ENCODE measurements around the gene SERTAD1.

The SERTAD1 gene, protein sequence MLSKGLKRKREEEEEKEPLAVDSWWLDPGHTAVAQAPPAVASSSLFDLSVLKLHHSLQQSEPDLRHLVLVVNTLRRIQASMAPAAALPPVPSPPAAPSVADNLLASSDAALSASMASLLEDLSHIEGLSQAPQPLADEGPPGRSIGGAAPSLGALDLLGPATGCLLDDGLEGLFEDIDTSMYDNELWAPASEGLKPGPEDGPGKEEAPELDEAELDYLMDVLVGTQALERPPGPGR

GRCh38 chr19:40425450-40426287, at the start of gene SERTAD1:
Gene SERTAD1 (minus strand): TSS chr19:40425992. CDS start chr19:40423546, 2,446 bp downstream.
- TF ChIP-seq, protein P1, sequence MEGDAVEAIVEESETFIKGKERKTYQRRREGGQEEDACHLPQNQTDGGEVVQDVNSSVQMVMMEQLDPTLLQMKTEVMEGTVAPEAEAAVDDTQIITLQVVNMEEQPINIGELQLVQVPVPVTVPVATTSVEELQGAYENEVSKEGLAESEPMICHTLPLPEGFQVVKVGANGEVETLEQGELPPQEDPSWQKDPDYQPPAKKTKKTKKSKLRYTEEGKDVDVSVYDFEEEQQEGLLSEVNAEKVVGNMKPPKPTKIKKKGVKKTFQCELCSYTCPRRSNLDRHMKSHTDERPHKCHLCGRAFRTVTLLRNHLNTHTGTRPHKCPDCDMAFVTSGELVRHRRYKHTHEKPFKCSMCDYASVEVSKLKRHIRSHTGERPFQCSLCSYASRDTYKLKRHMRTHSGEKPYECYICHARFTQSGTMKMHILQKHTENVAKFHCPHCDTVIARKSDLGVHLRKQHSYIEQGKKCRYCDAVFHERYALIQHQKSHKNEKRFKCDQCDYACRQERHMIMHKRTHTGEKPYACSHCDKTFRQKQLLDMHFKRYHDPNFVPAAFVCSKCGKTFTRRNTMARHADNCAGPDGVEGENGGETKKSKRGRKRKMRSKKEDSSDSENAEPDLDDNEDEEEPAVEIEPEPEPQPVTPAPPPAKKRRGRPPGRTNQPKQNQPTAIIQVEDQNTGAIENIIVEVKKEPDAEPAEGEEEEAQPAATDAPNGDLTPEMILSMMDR (IDR thresholded peaks at IDR 0.05; ENCODE audit: control insufficient read depth, insufficient read depth, low read depth, low read length, missing control alignments) = peak; percentile 63

GRCh38 chr19:40474737-40475136, 48.9 kb upstream of the SERTAD1 start:
- TF ChIP-seq, protein P1 (IDR thresholded peaks at IDR 0.05; ENCODE audit: control insufficient read depth, insufficient read depth, low read depth, low read length, missing control alignments) = no peak
- DNase-seq (ENCODE audit: low read depth) = no peak
- no peak overlapping the region for H3K4me3 ChIP-seq (ENCODE audit: control insufficient read depth, low read depth, low read length)

More at GRCh38 chr19:40425450-40426287, at the start of gene SERTAD1:
- peak; percentile 95 for DNase-seq (ENCODE audit: low read depth)
- H3K4me3 ChIP-seq (ENCODE audit: control insufficient read depth, low read depth, low read length) = peak within 1 kb of the TSS; percentile 90

DNA sequence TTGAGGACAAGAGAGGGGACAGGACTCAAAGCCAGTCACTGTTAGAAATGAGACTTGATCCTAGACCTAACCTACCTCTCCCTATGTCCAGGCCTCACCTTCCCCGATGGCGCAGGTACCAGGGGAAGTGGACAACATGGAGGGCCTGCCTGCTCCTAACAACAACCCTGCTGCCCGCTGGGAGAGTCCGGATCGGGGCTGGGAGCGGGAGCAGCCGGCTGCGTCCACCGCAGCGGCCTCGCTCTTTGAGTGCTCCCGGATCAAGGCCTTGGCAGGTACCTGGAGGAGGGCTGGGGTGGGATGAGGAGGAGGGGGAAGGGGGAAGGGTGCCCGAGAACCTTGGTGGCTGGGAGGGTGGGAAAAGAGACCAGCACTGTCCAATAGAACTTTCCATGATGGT, 46.7 kb upstream of the SERTAD1 start:
- DNase-seq (ENCODE audit: low read depth) = no peak
- TF ChIP-seq, protein P1 (IDR thresholded peaks at IDR 0.05; ENCODE audit: control insufficient read depth, insufficient read depth, low read depth, low read length, missing control alignments) = no peak
- no peak overlapping the region for H3K4me3 ChIP-seq (ENCODE audit: control insufficient read depth, low read depth, low read length)

DNA sequence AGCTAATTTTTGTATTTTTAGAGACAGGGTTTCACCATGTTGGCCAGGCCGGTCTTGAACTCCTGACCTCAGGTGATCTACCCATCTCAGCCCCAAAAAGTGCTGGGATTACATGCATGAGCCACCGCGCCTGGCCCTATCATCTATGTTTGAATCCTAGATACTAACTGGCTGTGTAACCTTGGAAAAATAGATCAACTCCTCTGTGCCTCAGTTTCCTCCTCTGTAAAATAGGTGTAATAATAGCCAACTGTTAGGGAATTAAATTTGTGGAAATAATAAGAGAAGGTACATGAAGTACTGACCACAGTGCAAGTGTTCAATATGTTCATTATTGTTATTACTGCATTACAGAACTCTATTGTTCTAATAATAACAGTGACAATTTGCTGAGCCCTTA, 45.3 kb upstream of the SERTAD1 start:
- no peak overlapping the region for H3K4me3 ChIP-seq (ENCODE audit: control insufficient read depth, low read depth, low read length)
- TF ChIP-seq, protein P1 (IDR thresholded peaks at IDR 0.05; ENCODE audit: control insufficient read depth, insufficient read depth, low read depth, low read length, missing control alignments) = no peak
- no peak for DNase-seq (ENCODE audit: low read depth)

GRCh38 chr19:40469011-40469410, 43.2 kb upstream of the SERTAD1 start:
- TF ChIP-seq, protein P1 (IDR thresholded peaks at IDR 0.05; ENCODE audit: control insufficient read depth, insufficient read depth, low read depth, low read length, missing control alignments) = no peak
- H3K4me3 ChIP-seq (ENCODE audit: control insufficient read depth, low read depth, low read length) = no peak overlapping the region
- DNase-seq (ENCODE audit: low read depth) = no peak

DNA sequence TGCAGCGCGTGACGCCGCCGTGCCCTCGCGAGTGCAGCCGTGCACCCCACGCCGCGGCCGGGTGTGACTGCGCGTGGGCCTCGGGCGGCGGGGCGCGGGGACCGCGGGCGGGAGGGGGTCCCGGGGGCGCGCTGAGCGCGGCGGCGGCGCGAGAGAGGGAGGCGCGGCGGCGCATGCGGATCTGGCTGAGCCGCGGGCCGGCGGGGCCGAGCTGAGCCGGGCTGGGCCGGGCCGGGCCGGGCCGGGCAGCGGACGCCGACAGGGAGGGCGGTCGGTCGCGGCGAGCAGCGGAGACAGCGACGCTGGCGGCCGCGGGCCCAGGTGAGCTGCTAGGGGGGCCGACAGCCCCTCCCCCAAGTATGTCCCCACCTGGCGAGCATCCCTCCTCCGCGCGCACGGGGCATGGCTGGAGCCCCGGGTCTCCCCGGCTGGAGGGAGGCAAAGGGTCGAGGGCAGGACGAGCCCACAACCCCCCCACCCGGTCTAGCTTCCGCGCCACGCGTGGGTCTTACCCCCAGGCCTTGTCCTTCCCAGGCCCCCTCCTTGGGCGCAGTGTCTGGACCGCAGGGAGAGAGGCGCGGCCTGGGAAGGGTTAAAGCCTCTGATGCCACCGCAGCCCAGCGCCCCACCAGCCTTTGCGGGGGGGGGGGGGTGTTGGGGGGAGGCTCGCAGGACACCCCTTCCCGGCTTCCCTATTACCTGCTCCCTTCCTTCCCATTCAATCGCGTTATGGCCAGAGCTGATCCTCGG, 41.4 kb upstream of the SERTAD1 start, which contains the start of gene SPTBN4:
Gene SPTBN4, plus strand, starts transcription at position 17 of the 750 bp plus-strand sequence. CDS start 5,621 bp downstream, outside the sequence.
- DNase-seq (ENCODE audit: low read depth) = no peak
- TF ChIP-seq, protein P1 (IDR thresholded peaks at IDR 0.05; ENCODE audit: control insufficient read depth, insufficient read depth, low read depth, low read length, missing control alignments) = no peak
- H3K4me3 ChIP-seq (ENCODE audit: control insufficient read depth, low read depth, low read length) = peak within 1 kb of the TSS; percentile 40
